GM12878 (cell line): ENCODE data around the gene STT3B. TPM values are rescaled to one million over a fixed set of nuclear protein-coding genes. Genes with fewer than 3 reads are reported as not detected.
A peak's percentile ranks its signal among the peaks of the same experiment; 100 is the strongest.

Experiments used
- ATAC-seq: fragments of 200-7000 bp; cut with Tn5 transposase; 3 replicates; pipeline ENCODE4 v1.9.1; 2020; ENCODE audit warnings: mild to moderate bottlenecking, moderate library complexity
- BruUV-seq: library from RNA; stranded (reverse); fragments of 400-500 nt; replicated peaks from 2 replicates; lab custom pipeline; 2021; lab: Mats Ljungman, UMichigan
- CTCF ChIA-PET: fragments of 300-600 bp; sonication (Branson Sonifier 250); formaldehyde crosslinking; extraction: SDS; loops from one replicate; lab custom pipeline; 2021; ENCODE audit warnings: inconsistent platforms; lab: Yijun Ruan, JAX
- POLR2A ChIA-PET: fragments of 350-600 bp; formaldehyde crosslinking; extraction: SDS; loops from one replicate; lab custom pipeline; 2021; ENCODE audit warnings: inconsistent platforms; lab: Charles Lee
- RAD21 ChIA-PET: fragments of 300-600 bp; sonication (Branson Sonifier 250); formaldehyde crosslinking; loops from one replicate; lab custom pipeline; 2023; ENCODE audit warnings: antibody characterized with exemption; ENCODE audit not compliant: unreplicated experiment; lab: Charles Lee
- SMC1A ChIA-PET: fragments of 300-600 bp; sonication (Branson Sonifier 250); formaldehyde crosslinking; loops from one replicate; lab custom pipeline; 2023; ENCODE audit not compliant: unreplicated experiment, uncharacterized antibody; lab: Charles Lee
- DNase-seq: peaks from one replicate; pipeline ENCODE4 v3.0.0-alpha.2; 2011; ENCODE audit warnings: low read depth, low spot score
- FAIRE-seq: peaks from 3 replicates; lab custom pipeline; 2011; peaks lifted over from hg19 to GRCh38; lab: Jason Lieb, UNC
- H2AFZ ChIP-seq: 2 replicates; pipeline ENCODE4 v1.6.0; 2011; ENCODE audit warnings: low read depth, low read length, control low read depth; ENCODE audit not compliant: control insufficient read depth
- H3K27ac ChIP-seq: 2 replicates; pipeline ENCODE4 v1.5.1; 2011; ENCODE audit warnings: control low read depth; ENCODE audit not compliant: control insufficient read depth, insufficient read depth
- H3K27me3 ChIP-seq, 2 experiments: replicated peaks in 1 of 2; 2 replicates each; pipeline versions ENCODE4 v1.6.0 to v1.6.1; 2011; ENCODE audit warnings: low read length in 1 of 2; ENCODE audit not compliant: control insufficient read depth in 2 of 2, insufficient read depth in 2 of 2
- H3K36me3 ChIP-seq, 2 experiments: 2 replicates each; pipeline ENCODE4 v1.5.1; 2011; ENCODE audit warnings: low read length in 1 of 2; ENCODE audit not compliant: control insufficient read depth in 2 of 2, insufficient read depth in 2 of 2
- H3K4me1 ChIP-seq: 2 replicates; pipeline ENCODE4 v1.6.1; 2011; ENCODE audit warnings: mild to moderate bottlenecking, low read length, moderate library complexity, mixed read lengths; ENCODE audit not compliant: control insufficient read depth, insufficient read depth
- H3K4me2 ChIP-seq: 2 replicates; pipeline ENCODE4 v1.6.0; 2011; ENCODE audit warnings: control low read depth; ENCODE audit not compliant: control insufficient read depth, insufficient read depth
- H3K4me3 ChIP-seq: fragments of 200-600 bp; sonication (generic); 2 replicates; pipeline ENCODE4 v1.5.1; 2016
- H3K79me2 ChIP-seq: 2 replicates; pipeline ENCODE4 v1.6.0; 2011; ENCODE audit warnings: low read length; ENCODE audit not compliant: control insufficient read depth, insufficient read depth
- H3K9ac ChIP-seq: 2 replicates; pipeline ENCODE4 v1.8.0; 2011; ENCODE audit warnings: low read length, control low read depth, mixed read lengths; ENCODE audit not compliant: control insufficient read depth, insufficient read depth
- H3K9me3 ChIP-seq: replicated peaks from 3 replicates; pipeline ENCODE4 v1.5.1; 2011; ENCODE audit warnings: mild to moderate bottlenecking, low read length; ENCODE audit not compliant: control insufficient read depth, insufficient read depth
- H4K20me1 ChIP-seq: 2 replicates; pipeline ENCODE4 v1.6.0; 2011; ENCODE audit not compliant: control insufficient read depth, insufficient read depth
- ETV6 ChIP-seq, 2 experiments: fragments of 450-650 bp in 1 of 2; IDR thresholded peaks in 1 of 2; conservative IDR thresholded peaks in 1 of 2; 2 replicates each; pipeline ENCODE4 v1.6.1; 2014; ENCODE audit warnings: antibody characterized with exemption in 1 of 2, borderline replicate concordance in 1 of 2, low read depth in 1 of 2, mild to moderate bottlenecking in 1 of 2, moderate library complexity in 1 of 2
- MLLT1 ChIP-seq: fragments of 450-650 bp; IDR thresholded peaks from 2 replicates; pipeline ENCODE4 v1.6.1; 2016; ENCODE audit warnings: mild to moderate bottlenecking
- ZNF24 ChIP-seq: fragments of 450-650 bp; IDR thresholded peaks from 2 replicates; pipeline ENCODE4 v1.6.1; 2017; ENCODE audit warnings: antibody characterized with exemption, mild to moderate bottlenecking
- ZNF622 ChIP-seq: fragments of 450-650 bp; IDR thresholded peaks from 2 replicates; pipeline ENCODE4 v1.6.1; 2017; ENCODE audit warnings: mild to moderate bottlenecking, inconsistent platforms
- WGBS: methylation state at CpG from one replicate; pipeline ENCODE4 v1.1.6; 2016; ENCODE audit warnings: low lambda C conversion rate; ENCODE audit not compliant: insufficient replicate concordance, insufficient coverage; ENCODE audit errors: missing lambda C conversion rate; 5-methylcytosine and 5-hydroxymethylcytosine counted together
- in situ Hi-C: fragments of 300-500 bp; cut with MboI; formaldehyde crosslinking; loops from 9 replicates; pipeline ENCODE4 v1.14.3; 2018; ENCODE audit warnings: mixed read lengths
- intact Hi-C: fragments of 100-400 bp; cut with micrococcal nuclease; formaldehyde crosslinking; loops from one replicate; pipeline ENCODE4 v1.14.2; 2022; ENCODE audit not compliant: unreplicated experiment
- polyA plus RNA-seq, 11 experiments: library from polyadenylated mRNA; depleted of rRNA in 4 of 11; unstranded in 6 of 11; stranded (reverse) in 5 of 11; fragments of >200 nt; fragmentation: Nextera tagmentation in 4 of 11; fragmentation: Illumina TruSeq in 1 of 11; extraction: Ambion mirVana in 4 of 11; extraction: Trizol in 1 of 11; gene quantifications; 1 replicate in 1 of 11; 2 replicates in 10 of 11; pipeline versions ENCODE4 v1.2.1 to v1.2.3, GENCODE V29; 2011 to 2016; ENCODE audit warnings: inconsistent platforms in 2 of 11, missing spikeins in 2 of 11, low read depth in 1 of 11
- total RNA-seq, 4 experiments: library from RNA; depleted of rRNA in 3 of 4; stranded (reverse); fragments of >200 nt in 3 of 4; fragmentation: Illumina TruSeq in 1 of 4; extraction: Trizol in 1 of 4; gene quantifications; 2 replicates each; pipeline versions ENCODE4 v1.2.1 to v1.2.3, GENCODE V29; 2013 to 2021

Gene STT3B
- total and polyA plus RNA-seq, 10 of the 15 experiments (the other 5 are each of a cell fraction or from before 2014, with no cell fraction given): 19.9 to 208 (median 79.6) TPM

- peak overlapping the region; percentile 78 for H3K4me3 ChIP-seq
- DNase-seq (no peak), ATAC-seq (no peak), FAIRE-seq (no peak)
- ChIA-PET RAD21 (interaction anchor here (0.9 to 8.0 kb wide), 10 partner anchors 10 to 762 kb away, joined by 3 to 88 read pairs (median 5); no protein-coding TSS in a partner anchor), POLR2A (interaction anchor here (0.5 to 4.1 kb wide), 8 partner anchors 8 to 314 kb away, joined by 3 to 69 read pairs (median 4); no protein-coding TSS in a partner anchor), CTCF (interaction anchor here (0.6 to 2.0 kb wide), 7 partner anchors 8 to 83 kb away, joined by 3 to 8 read pairs (median 4); no protein-coding TSS in a partner anchor), SMC1A (interaction anchor here (0.5 to 4.3 kb wide), 25 partner anchors 8 to 1433 kb away, joined by 3 to 56 read pairs (median 4); no protein-coding TSS in a partner anchor)
- WGBS: 90% methylated on average over 11 of the region's 11 CpGs
- no peaks in the 10 kb centered on the region for H3K36me3 ChIP-seq
- H3K79me2 ChIP-seq: peaks cover 39% of the 10 kb centered on the region
- H2AFZ ChIP-seq: peak overlapping the region; percentile 24; the same call in 1 of the 2 replicates
- H3K4me2 ChIP-seq: peak overlapping the region; percentile 79
- peak overlapping the region; percentile 92 for H3K27ac ChIP-seq
- H3K4me1 ChIP-seq: 0 out of 2 replicates have a peak, but pooled peaks cover 2% of the 10 kb centered on the region
- H3K9ac ChIP-seq: peak overlapping the region; percentile 80; the same call in 1 of the 2 replicates
- in situ Hi-C loops (loop anchor here (10.0 kb wide), 1 partner anchor 285 kb away; no protein-coding TSS in a partner anchor), intact Hi-C loops (loop anchor here (5.0 to 10.0 kb wide), 5 partner anchors 68 to 763 kb away; no protein-coding TSS in a partner anchor)
- no peaks in the 10 kb centered on the region for H3K27me3 ChIP-seq
- TF ChIP-seq ETV6 (conservative IDR thresholded peaks at IDR 0.05 in 1 of 2, IDR thresholded peaks at IDR 0.05 in 1 of 2; ENCODE audit: borderline replicate concordance in 1 of 2, low read depth in 1 of 2) (no peak), ZNF24 (peak; percentile 81), ZNF622 (no peak), MLLT1 (0 out of 2 replicates have a peak, but pooled peaks have one; percentile 24)
- H3K9me3 ChIP-seq: no peaks in the 10 kb centered on the region
- no peaks in the 10 kb centered on the region for H4K20me1 ChIP-seq
- BruUV-seq: no TSS peak
These were observed 2.4 kb upstream of the STT3B start for GRCh38 chr3:31530039-31530959.
